Nasal cavity respiratory epithelium epithelial cell of viscerocranial mucosa (primary cell): Measurements from ENCODE around the gene YWHAQ. TPM values are rescaled to one million over a fixed set of nuclear protein-coding genes. Genes with fewer than 3 reads are reported as not detected.

Source experiments
- total RNA-seq: library from RNA; depleted of rRNA; stranded (reverse); fragments of >200 nt; gene quantifications from 2 replicates; pipeline ENCODE4 v1.2.3, GENCODE V29; 2014

Gene YWHAQ
- total RNA-seq = 197 and 290 TPM in 2 replicates

DNA sequence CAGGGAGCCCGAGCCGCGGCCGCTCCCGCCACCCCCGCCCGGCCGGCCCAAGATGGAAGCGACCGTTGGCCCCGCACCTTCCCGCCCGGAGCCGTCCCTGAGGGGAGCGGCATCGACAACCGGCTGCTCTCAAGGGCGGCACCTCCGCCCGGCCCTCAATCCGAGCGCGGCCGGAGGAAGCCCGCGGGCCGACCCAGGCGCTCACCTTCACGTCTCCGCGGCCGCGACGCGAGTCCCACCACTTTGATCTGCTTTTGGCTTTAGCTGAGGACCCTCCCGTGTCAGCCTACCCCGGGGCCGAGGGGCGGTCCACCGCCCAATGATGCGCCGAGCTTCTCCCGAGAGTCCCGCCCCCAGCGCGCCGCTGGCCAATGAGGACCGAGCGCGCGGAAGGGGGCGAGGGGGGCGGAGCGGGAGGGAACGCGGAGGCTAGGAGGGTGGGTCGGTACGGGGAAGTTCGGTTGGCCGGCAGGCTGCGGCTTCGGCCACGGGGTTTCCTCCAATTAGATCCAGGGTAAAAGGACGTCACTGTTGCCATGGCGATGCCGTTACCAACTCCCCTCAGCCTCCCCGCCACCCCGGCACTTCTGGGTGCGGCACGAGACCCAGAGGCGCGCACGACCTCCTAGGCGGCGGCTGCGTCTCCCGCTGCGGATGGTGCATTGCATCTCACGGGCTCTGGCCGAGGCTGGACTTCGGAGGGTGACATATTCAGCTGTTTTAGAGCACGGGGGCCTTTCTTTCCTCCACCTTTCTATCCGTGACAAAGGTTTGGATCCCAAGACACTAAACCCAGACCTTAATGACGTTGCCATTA, at the start of gene YWHAQ:
Gene YWHAQ (minus strand): TSS at position 262 of the 817 bp plus-strand sequence. CDS start 545 bp downstream, outside the sequence.

GRCh38 chr2:9555297-9556120, 75.3 kb downstream of the YWHAQ start, which contains the start of gene ADAM17:
ADAM17 (minus strand) TSS chr2:9555830; CDS start chr2:9555605, 225 bp downstream.

Other genes starting within 250 kb of the YWHAQ start
- 24.9 and 33.7 TPM in 2 replicates for gene ITGB1BP1, start 207.5 kb downstream of the YWHAQ start, total RNA-seq
- 45.5 and 66.6 TPM in 2 replicates for gene CPSF3, start 207.3 kb downstream of the YWHAQ start, total RNA-seq
- gene IAH1, start 156.4 kb downstream of the YWHAQ start, total RNA-seq = 35.2 and 38.4 TPM in 2 replicates
- gene ADAM17, start 75.2 kb downstream of the YWHAQ start, total RNA-seq = 116 and 123 TPM in 2 replicates
- gene TAF1B, start 212.5 kb upstream of the YWHAQ start, total RNA-seq = 17.0 and 45.5 TPM in 2 replicates